Measurements from ENCODE around the gene PRKAR1B.

DNA sequence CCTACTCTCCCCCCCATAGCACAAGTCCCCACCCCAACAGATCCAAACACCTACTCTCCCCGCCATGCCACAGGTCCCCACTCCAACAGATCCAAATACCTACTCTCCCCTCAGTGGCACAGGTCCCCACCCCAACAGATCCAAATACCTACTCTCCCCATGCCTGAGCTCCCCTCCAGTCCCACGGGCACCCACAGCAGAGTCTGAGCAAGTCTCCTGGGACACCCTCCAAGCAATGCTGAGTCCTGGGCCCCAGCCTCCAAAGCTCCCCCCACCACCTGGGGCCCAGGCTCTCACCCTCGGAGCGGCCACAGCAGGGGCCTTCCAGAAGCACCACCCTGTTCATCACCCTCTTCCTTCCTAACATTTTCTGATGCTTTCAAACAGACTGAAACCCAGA is 64.5 kb downstream of the PRKAR1B start:
- TF ChIP-seq POLR2A (IDR thresholded peaks at IDR 0.05) (no peak), POLR2AphosphoS5 (IDR thresholded peaks at IDR 0.05) (no peak)
- TF ChIP-seq, protein P1, sequence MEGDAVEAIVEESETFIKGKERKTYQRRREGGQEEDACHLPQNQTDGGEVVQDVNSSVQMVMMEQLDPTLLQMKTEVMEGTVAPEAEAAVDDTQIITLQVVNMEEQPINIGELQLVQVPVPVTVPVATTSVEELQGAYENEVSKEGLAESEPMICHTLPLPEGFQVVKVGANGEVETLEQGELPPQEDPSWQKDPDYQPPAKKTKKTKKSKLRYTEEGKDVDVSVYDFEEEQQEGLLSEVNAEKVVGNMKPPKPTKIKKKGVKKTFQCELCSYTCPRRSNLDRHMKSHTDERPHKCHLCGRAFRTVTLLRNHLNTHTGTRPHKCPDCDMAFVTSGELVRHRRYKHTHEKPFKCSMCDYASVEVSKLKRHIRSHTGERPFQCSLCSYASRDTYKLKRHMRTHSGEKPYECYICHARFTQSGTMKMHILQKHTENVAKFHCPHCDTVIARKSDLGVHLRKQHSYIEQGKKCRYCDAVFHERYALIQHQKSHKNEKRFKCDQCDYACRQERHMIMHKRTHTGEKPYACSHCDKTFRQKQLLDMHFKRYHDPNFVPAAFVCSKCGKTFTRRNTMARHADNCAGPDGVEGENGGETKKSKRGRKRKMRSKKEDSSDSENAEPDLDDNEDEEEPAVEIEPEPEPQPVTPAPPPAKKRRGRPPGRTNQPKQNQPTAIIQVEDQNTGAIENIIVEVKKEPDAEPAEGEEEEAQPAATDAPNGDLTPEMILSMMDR (IDR thresholded peaks at IDR 0.05 in 8 of 11, conservative IDR thresholded peaks at IDR 0.05 in 3 of 11): no peak
